KG1 (cell line): Measurements from ENCODE around the gene AMELX.

ENCODE experiments used
- DNase-seq: peaks from one replicate; lab custom pipeline; 2025; lab: John Stamatoyannopoulos, UW

The AMELX gene

GRCh38 chrX:11309220-11309619 lies 16.0 kb downstream of the AMELX start:
- no peak for DNase-seq

GRCh38 chrX:11311706-11312105 lies 18.5 kb downstream of the AMELX start:
- DNase-seq: no peak

GRCh38 chrX:11319806-11320520 lies 26.8 kb downstream of the AMELX start:
- DNase-seq: no peak

GRCh38 chrX:11321986-11322385 lies 28.8 kb downstream of the AMELX start:
- no peak for DNase-seq

- no peak for DNase-seq
Observed at GRCh38 chrX:11328134-11328533, 34.9 kb downstream of the AMELX start.

- no peak for DNase-seq
Observed at GRCh38 chrX:11329021-11329420, 35.8 kb downstream of the AMELX start.

GRCh38 chrX:11331788-11332187 lies 38.6 kb downstream of the AMELX start:
- DNase-seq: no peak

GRCh38 chrX:11334165-11334564 lies 41.0 kb downstream of the AMELX start:
- no peak for DNase-seq

GRCh38 chrX:11336201-11336600 lies 43.0 kb downstream of the AMELX start:
- DNase-seq: no peak

GRCh38 chrX:11337292-11338009 lies 44.2 kb downstream of the AMELX start:
- no peak for DNase-seq

- no peak for DNase-seq
Observed at GRCh38 chrX:11341274-11342201, 48.3 kb downstream of the AMELX start.

- DNase-seq: no peak
Observed at GRCh38 chrX:11342673-11343072, 49.5 kb downstream of the AMELX start.

GRCh38 chrX:11346121-11346682 lies 53.0 kb downstream of the AMELX start:
- DNase-seq: no peak

- no peak for DNase-seq
Observed at GRCh38 chrX:11347300-11347699, 54.1 kb downstream of the AMELX start.

GRCh38 chrX:11349020-11349419 lies 55.8 kb downstream of the AMELX start:
- no peak for DNase-seq

GRCh38 chrX:11349661-11350337 lies 56.6 kb downstream of the AMELX start:
- no peak for DNase-seq
